ENCODE data around the gene GPR151.

- TF ChIP-seq RNF2 (IDR thresholded peaks at IDR 0.05; ENCODE audit: borderline replicate concordance, low read depth) (no peak), PBX3 (IDR thresholded peaks at IDR 0.05) (no peak)
These were observed 46.5 kb upstream of the GPR151 start for GRCh38 chr5:146562461-146562860.

All from A549 (cell line).